GM21786 (cell line): Measurements from ENCODE around the gene THRB.
A peak's percentile ranks its signal among the peaks of the same experiment; 100 is the strongest.

ENCODE experiments used
- ATAC-seq: cut with Tn5 transposase; IDR thresholded peaks from one replicate; pipeline ENCODE4 v1.9.1; 2021; ENCODE audit not compliant: unreplicated experiment

THRB gene

DNA sequence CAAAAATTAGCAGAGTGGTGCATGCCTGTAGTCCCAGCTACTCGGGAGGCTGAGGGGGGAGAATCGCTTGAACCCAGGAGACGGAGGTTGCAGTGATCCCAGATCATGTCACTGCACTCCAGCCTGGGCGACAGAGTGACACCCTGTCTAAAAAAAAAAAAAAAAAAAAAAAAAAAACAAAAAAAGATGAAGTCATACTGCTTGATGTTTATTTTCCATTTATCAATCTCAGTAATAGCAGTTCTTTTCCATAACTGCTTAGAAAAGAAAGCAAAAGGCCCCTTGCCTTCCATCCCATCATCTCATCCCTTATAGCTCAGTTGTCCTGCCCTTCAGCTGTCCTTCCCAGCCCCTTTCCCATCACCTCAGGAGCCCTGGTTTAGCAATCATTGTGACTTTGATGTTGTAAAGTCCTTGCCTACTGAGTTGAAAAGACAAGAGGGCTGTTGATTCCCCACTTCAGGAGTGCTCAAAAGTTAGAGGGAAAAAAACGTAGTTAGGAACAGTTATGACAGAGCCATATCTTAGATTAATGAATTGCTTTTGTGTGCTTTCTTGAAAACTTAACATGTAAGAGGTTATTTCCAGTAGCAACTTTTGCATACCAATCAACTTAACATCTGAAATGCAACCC lies 18.0 kb upstream of the THRB start:
- no peak for ATAC-seq

DNA sequence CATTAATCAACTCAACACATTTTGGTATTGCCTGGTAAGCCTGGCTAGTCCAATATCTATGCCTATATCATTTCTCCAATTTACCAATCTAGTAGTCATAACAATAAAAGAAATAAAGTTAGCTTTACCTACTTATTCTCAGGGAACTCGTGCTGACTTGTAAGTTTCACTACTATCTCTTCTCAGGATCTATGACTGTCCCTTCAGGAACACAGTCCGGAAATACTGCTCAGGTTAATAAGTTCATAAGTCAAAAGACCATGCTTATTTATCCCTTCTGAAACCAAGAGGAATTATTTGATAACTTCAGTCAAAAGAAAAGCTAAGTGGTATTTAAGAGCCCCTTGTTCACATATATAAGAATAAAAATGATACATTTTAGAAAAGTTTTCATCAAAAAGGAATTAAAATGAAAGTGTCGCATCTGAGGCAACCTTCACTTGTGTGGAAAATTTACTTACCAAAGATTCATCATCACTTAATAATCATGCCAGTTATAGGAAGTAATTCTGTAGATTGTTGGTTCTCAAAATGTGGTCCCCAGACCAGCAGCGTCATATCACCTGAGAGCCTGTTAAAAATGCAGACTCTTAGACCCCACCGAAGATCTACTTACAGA lies 15.5 kb upstream of the THRB start:
- no peak for ATAC-seq

DNA sequence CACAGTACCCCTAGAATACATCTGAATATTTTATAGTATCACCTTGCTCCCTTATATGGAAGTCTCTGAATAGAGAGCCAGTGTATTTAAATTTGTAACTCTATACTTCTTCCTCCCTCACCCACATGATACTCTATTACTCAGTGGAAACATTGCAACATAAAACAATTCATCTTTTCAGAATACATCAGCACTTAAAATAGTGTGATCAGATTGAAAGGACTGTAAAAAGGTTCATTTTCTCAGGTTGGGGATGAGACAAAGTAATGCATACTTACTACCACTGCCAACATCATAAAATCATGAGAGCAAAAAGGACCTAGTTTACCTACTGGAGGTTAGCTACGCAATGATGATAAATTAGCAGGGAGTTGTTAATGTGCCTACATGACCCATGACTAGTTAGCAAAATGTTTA lies 13.8 kb upstream of the THRB start:
- no peak for ATAC-seq

DNA sequence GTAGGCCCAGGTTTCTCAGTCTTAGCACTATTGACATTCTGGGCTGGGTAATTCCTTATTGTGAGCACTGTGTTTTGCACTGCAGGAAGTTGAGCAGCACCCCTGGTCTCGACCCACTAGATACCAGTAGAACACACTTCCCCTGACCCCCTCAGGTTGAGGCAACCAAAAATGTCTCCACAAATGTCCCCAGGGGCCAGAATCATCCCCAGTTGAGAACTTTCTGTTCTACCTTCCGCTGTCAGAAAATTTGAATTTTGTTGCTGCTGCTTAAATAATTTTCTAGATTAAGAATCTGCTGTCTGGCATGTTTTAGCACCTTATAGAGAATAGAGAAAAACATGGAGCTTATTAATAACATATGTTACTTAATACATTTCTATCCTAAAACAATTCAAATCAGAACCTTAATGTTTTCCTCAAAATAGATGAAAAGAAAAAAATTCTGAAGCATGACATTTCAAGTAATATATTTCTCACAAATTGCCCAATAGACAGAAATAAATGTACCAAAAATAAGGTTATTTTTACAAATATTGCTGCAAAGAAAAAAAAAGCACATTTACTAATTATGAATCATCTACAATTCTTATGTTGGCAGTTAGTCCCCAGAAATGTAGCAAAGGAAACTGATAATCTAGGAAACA lies 13.2 kb upstream of the THRB start:
- ATAC-seq, result no peak

DNA sequence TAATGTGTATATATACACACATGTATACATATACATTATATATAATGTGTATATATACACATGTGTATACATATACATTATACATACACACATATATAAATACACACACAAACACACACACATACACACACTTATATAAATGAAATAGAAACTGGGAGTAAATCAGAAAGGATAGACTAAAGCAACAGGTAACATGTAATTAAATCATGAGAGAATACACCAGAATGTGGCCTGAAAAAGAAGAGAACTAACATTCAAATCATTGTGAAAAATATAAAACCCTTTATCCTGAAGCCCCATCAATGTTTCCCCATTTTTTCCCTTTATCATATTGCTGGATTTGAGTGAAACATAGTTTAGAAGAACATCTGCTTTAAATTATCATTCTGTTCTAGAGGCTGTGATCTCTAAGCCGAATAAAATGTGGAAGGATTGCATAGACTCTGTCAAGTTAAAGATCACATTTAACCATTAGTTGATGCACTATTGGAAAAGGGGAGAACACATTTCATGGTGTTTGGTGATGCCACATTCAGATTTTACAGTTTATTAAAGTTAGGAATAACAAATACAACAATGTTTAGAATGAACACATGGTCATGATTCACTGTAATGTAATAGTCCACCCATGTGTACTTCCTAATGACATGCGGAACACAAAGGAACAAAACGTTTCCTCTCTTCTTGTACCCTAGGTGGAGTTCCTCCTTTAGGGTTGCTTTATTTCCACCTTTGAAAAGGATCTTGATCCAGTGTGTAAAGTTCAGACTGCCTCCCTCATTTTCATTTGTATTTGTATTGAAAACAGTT lies 12.5 kb upstream of the THRB start:
- ATAC-seq, result no peak

DNA sequence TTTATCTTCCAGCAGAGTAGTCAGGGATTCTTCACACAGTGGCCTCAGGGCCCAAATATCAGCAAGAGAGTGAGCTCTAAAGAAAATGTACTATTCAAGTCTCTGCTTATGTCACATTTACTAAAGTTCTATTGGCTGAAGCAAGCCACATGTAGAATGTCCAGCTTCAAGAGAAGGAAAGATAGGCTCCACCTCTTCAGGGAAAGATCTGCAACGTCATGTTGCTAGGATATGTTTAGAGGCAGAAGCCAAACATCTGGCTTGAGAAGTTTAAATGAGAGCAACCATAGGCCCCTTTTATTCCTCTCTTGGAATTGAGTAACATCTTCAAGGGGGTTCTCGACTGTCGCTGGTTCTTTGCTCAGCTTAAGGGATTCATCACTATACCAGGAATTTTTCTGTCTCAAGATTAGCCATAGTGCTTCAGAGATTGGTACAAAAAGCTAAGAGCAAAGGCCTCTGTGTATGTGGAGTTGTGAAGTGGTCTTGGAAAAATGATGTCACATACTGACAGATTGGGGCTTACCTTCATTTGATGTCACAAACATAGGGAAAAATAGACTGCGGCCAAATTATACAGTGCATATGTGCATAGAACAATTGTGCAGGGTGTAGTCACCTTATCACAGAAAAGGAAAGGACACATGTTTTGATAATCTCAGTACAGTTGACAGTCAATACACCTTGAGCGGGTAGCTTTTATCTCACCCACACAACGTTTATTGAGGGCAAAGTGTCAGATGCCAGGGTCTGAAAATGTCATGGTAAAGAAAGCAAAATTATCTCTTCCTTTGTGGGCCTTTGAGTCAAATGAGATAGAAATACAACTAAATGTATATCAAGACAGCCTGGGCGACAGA lies 11.3 kb upstream of the THRB start:
- ATAC-seq, result no peak

DNA sequence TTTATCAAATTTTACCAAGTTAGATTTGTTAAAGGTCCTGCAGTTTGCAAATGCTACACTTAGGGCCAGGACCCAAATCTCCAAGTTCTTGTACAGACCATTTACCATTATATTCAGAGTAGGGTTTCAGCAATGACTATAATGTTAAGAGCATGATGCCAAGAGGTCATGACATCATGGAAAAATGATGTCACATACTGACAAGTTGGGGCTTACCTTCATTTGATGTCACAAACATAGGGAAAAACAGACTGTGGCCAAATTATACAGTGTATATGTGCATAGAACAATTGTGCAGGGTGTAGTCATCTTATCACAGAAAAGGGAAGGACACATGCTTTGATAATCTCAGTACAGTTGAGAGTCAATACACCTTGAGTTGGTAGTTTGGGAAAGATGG lies 10.1 kb upstream of the THRB start:
- no peak for ATAC-seq

DNA sequence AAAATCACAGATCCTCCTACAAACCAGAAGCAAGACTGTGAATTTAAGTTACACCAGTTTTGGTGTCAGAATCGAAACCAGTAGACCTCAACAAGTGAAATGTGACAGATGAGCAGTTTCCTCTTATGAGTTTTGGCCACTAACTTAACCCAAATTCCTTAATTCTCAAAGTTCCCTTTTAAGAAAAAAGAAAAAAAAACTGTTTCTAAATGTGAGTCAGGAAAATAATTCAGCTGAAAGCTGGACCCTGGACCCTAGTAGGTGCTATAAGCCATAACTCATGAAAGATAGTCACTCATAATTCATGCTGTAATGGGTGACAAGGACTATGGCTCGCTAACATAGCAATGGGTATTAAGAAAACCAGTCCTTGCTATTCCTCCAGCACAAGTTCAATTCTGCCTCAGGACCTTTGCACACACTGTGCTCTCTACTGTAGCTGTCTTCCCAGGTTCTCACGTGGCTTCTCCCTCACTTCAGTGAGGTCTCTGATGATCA lies 9.0 kb upstream of the THRB start:
- peak; percentile 91 for ATAC-seq

DNA sequence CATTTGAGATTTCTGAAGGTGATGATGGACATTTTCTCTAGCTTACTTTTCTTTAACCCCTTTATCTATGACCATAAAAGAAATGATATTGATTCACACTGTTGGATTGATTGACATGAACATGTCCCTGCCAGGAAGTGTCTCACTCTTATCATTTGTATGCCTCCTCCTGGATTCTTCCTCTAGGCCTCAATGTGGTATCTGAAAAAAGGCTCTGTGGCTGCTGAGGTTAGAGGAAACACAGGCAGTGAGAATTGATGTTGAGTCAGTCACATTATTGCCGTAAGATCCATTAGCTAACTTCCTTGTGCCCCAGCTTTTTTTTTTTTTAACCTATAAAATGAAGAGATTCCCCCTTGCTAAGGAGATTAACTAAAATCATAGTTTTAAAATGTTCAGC lies 8.0 kb upstream of the THRB start:
- ATAC-seq, result no peak

DNA sequence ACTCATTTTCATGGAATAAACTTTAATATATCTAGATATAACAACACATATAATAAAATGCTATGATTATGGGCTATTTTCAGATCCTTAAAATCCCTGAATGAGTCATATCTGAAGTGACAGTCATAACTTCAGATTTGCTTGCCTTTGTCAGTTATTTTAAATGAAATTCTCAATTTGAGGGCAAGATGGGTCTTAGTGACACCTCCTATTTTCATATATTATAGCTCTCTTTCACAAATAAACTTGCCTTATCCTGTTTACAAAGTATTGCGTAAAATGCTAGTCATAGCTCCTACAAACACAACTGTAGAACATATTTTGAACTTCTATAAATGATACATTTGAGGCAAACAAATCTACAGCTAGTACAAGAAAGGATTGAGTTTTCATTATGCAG lies 6.2 kb upstream of the THRB start:
- ATAC-seq, result no peak

DNA sequence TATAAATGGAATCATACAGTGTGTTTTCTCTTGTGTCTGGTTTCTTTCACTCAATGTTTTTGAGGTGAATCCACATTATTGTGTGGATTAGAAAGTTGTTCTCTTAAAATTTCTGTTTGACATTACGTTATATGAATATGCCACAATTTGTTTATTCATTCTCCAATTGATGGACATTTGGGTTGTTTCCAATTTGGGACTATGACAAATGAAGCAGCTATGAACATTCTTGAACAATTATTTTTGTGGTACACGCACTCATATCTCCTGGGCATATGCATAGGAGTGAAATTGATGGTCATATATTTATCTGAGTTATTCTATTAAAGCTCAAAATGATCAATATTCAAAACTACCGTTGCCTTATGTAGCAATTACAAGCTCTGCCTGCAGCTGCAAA lies 5.3 kb upstream of the THRB start:
- ATAC-seq, result no peak

DNA sequence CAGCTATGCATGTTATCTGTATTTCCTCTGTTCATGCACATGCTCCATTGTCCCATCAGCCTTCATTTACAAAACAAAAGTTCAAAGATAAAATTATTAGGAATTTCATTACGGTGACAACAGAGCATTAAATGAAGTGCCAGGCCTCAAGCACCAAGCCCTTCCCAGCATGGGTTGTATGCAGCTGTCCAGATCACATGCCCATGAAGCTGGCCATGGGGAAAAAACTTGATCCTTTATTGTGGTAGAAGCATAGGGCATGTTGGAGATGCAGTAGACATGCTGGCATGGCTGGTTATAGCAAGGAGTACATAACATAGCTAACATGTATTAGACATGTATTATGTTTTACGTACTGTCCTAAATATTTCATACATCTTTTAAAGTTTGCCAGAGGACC lies 4.1 kb upstream of the THRB start:
- no peak for ATAC-seq

DNA sequence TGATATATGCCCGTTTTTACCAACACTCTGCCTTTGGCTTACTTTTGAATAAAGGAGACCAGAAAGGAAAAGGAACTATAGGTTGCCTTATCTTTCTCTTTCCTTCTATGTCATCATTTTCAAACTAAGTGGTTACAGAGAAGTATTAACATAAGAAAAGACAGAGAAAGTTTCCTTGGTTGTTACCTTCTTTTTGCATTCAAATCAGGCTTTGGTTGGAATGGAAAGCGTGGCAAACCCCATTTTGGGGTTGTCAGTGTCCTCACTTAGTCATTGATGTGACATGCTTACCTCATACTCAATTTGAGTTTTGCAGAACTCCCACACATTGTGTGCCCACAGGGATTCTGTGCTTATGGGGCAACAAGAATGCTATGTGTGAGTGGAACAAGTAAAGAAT lies 3.7 kb upstream of the THRB start:
- ATAC-seq, result no peak

DNA sequence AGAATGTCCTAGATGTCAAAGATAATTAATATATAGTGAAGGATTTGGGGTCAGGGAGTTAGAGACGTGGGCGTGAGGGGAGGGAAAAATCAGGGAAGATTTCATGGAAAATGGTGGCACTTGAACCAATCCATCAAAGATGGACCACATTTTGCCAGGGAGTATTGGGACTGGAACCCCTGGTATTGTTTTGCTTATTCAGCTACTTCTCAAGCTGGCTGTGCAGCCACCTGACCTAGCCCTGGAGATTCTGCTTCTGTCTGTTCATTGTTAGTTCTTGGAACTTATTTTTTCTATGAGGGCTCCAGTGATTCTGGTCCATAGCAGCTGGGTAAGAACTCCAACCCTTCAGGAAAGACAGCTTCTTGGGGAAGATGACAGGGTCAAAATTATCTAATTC lies 3.3 kb upstream of the THRB start:
- no peak for ATAC-seq

DNA sequence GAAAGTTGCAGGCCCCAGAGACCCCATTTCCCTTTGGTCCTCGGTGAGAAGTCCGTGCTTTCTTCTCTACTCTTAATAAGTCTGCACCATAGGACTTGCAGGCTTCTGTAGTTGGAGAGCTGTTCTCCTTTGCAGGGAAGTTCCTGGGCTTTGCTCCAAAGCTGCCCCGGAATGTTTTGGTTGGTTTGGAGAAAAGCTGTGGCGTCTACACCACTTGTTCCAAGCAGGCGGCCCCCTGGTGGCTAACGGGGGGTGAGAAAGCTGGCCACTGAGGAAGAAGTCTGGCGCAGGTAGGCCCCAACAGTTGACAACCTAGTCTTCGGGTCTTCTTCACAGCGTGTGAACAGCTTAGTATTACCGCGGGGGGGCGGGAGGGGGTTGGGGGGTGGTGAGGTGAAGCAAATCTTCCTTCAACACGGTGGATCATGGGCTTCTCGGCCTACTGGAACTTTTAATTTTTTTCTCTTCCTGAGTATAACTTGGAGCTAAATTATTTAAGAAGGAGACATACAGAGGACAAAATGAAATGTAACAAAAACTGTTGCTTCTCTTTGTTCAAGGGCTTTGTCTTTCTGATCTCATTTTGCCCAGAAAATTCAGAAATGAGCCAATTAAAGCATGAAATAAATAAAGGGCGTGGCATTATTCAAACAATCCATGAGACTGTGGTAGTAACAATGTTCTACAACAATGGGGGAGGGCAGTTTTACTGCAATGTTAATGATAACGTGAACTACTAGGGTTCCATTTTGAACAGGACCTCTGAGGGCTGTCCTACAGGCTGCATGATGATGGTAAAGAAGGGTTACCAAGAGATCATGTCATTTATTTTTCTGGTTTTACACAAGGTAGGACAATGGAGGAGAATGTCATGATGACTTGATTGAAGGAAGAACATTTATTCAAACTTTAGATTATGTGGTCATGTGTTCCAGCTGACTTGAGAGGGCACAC lies 2.2 kb upstream of the THRB start:
- ATAC-seq, result no peak

DNA sequence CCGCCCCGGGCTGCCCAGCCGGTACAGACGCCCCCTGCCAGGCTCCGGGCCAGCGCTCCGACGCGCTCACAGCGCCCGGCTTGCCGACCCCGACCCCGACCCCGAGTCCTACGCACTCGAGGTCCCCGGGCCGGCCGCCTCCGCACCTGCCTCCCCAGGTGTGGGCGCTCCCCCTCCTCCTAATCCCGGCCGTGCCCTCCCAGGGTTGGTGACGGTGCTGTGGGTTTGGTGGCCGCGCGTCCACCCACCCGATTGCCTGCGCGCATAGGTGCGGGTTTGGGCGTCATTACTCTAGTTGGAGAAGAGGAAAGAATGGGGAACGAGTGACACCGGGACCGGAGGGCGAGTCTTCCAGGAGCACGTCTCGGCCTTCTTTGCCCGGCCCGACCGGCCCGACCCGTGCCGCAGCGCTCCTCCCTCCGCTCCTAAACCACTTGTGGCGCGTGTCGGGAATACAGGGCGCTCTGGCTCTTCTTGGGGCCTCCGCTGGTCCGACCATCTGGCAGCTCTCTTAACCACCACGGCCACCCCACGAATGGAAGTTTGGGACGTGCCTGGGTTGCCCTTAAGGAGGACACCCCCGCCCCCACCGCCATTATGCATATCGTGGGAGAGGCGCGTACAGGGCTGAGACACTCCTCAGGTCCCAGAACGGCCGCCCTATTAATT lies 810 bp upstream of the THRB start:
- ATAC-seq, result no peak

DNA sequence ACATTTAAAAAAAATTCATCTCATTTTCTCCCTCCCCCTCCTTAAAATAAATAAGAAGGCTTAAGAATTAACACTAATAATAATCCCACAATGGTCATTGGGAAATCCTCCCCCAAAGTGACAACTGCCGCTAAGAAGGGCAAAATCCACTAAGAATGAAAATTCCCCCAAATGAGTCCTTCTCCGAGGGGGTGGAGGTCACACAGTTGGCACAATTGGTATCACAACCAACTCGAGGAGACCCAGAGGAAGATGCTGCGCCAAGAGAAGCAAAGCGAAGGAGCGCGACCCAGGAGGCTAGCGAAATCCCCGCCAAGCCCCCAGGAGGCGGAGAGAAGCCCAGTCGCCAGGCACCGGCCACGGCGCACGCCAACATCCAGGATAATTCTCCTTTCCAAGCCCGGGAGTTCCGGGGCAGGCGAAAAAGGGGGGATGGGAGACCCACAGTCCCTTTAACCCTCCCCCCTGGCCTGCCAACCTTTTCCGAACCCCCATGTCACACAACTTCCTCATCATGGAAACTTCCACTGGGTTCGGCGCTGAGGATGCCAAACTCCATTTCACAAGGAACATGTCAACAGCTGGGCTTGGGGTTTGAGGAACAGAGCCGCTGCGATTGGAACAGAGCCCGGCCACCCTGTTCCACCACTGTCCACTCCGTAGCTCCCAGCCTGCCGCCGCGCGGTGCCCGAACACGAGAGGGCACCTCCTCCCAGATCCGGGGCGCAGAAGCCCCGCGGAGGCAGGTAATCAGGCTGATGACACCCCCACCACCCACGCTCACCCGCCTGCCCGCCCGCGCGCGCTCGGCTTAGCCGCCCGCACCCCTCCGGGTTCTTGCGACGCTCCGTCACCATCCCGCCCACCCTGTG lies 668 bp downstream of the THRB start:
- ATAC-seq, result no peak

DNA sequence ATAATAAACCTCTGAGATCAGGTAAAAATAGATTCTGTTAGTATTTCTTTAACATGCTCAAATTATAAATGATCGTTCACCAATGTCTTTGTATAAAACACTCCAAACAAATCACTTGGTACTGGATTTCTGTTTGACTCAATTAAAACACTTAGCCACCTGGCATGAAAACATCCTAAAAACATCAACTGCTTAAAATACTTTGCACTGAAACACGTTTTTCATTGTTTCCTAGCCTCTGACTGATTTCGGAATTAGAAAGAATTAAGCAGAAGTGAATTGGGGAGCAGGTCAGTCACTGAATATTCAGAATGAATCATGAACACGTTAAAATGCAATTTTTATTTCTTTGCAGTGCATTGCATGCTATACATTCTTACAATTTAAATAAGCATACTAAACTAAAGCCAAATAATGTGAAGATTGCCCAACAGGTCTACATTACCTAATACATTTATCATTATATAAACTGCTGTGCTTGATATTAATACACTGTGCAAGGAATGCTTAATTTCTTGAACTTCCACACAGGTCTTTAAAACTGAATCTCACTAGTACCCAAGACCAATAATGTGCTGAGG lies 1.6 kb downstream of the THRB start:
- no peak for ATAC-seq
